ENCODE data around the gene TMEM132E. TPM values are rescaled to one million over a fixed set of nuclear protein-coding genes. Genes with fewer than 3 reads are reported as not detected.

Gene TMEM132E
- total RNA-seq, 1 experiment from 2014 or later = 0.04 TPM

GRCh38 chr17:34598161-34598776 lies 18.9 kb downstream of the TMEM132E start:
- no TSS peak for BruUV-seq (replicated peaks)
- Histone ChIP-seq H3K9me3 (ENCODE audit: low read depth, low read length, poor library complexity, severe bottlenecking) (no peaks in the 10 kb centered on the region), H3K4me1 (ENCODE audit: insufficient read depth, low read length, poor library complexity, severe bottlenecking) (peaks cover 7% of the 10 kb centered on the region), H3K4me3 (ENCODE audit: low read depth, low read length, poor library complexity, severe bottlenecking) (no peak overlapping the region), H3K27me3 (replicated peaks; ENCODE audit: insufficient read depth, low read depth, low read length, poor library complexity) (no peaks in the 10 kb centered on the region), H3K36me3 (ENCODE audit: insufficient read depth, low read length, poor library complexity, severe bottlenecking) (no peaks in the 10 kb centered on the region), H3K27ac (ENCODE audit: low read depth, low read length, poor library complexity, severe bottlenecking) (no peak overlapping the region)
- intact Hi-C loops (cut with micrococcal nuclease; ENCODE audit: unreplicated experiment) = no loop called here
- POLR2A ChIA-PET (ENCODE audit: low non-redundant PET) = no interaction called here
- no peak for TF ChIP-seq CTCF (conservative IDR thresholded peaks at IDR 0.05; ENCODE audit: low read depth, low read length)
- TF ChIP-seq EZH2 (IDR thresholded peaks at IDR 0.05; ENCODE audit: borderline replicate concordance, low read depth, low read length, poor library complexity, severe bottlenecking) = no peak
- CTCF ChIA-PET = no interaction called here
- no peak for DNase-seq (ENCODE audit: low spot score)

GRCh38 chr17:34601416-34601815 lies 22.0 kb downstream of the TMEM132E start:
- Histone ChIP-seq H3K4me1 (ENCODE audit: insufficient read depth, low read length, poor library complexity, severe bottlenecking) (peaks cover 7% of the 10 kb centered on the region), H3K27me3 (replicated peaks; ENCODE audit: insufficient read depth, low read depth, low read length, poor library complexity) (no peaks in the 10 kb centered on the region), H3K36me3 (ENCODE audit: insufficient read depth, low read length, poor library complexity, severe bottlenecking) (no peaks in the 10 kb centered on the region), H3K9me3 (ENCODE audit: low read depth, low read length, poor library complexity, severe bottlenecking) (no peaks in the 10 kb centered on the region), H3K4me3 (ENCODE audit: low read depth, low read length, poor library complexity, severe bottlenecking) (no peak overlapping the region), H3K27ac (ENCODE audit: low read depth, low read length, poor library complexity, severe bottlenecking) (no peak overlapping the region)
- intact Hi-C loops (cut with micrococcal nuclease; ENCODE audit: unreplicated experiment) = no loop called here
- TF ChIP-seq CTCF (conservative IDR thresholded peaks at IDR 0.05; ENCODE audit: low read depth, low read length) (no peak), EZH2 (IDR thresholded peaks at IDR 0.05; ENCODE audit: borderline replicate concordance, low read depth, low read length, poor library complexity, severe bottlenecking) (no peak)
- CTCF ChIA-PET = no interaction called here
- POLR2A ChIA-PET (ENCODE audit: low non-redundant PET) = no interaction called here
- DNase-seq (ENCODE audit: low spot score) = no peak
- no TSS peak for BruUV-seq (replicated peaks)

- Histone ChIP-seq H3K9me3 (ENCODE audit: low read depth, low read length, poor library complexity, severe bottlenecking) (no peaks in the 10 kb centered on the region), H3K36me3 (ENCODE audit: insufficient read depth, low read length, poor library complexity, severe bottlenecking) (no peaks in the 10 kb centered on the region), H3K27ac (ENCODE audit: low read depth, low read length, poor library complexity, severe bottlenecking) (no peak overlapping the region), H3K4me3 (ENCODE audit: low read depth, low read length, poor library complexity, severe bottlenecking) (no peak overlapping the region), H3K4me1 (ENCODE audit: insufficient read depth, low read length, poor library complexity, severe bottlenecking) (no peaks in the 10 kb centered on the region), H3K27me3 (replicated peaks; ENCODE audit: insufficient read depth, low read depth, low read length, poor library complexity) (no peaks in the 10 kb centered on the region)
- BruUV-seq (replicated peaks) = no TSS peak
- DNase-seq (ENCODE audit: low spot score) = no peak
- ChIA-PET CTCF (no interaction called here), POLR2A (ENCODE audit: low non-redundant PET) (no interaction called here)
- no peak for TF ChIP-seq EZH2 (IDR thresholded peaks at IDR 0.05; ENCODE audit: borderline replicate concordance, low read depth, low read length, poor library complexity, severe bottlenecking)
- TF ChIP-seq CTCF (conservative IDR thresholded peaks at IDR 0.05; ENCODE audit: low read depth, low read length) = no peak
- intact Hi-C loops (cut with micrococcal nuclease; ENCODE audit: unreplicated experiment) = no loop called here
These were observed 24.6 kb downstream of the TMEM132E start for GRCh38 chr17:34603974-34604373.
